A549 (cell line): ENCODE data around the gene PIN1. TPM values are rescaled to one million over a fixed set of nuclear protein-coding genes. Genes with fewer than 3 reads are reported as not detected.

Source experiments
- ATAC-seq, 2 experiments: fragments of 200-7000 bp in 1 of 2; fragments of >200 bp in 1 of 2; cut with Nextera tagmentation in 1 of 2; cut with Tn5 transposase in 1 of 2; 3 replicates each; pipeline versions ENCODE4 v1.8.0 to v1.9.1; 2018 to 2020; ENCODE audit warnings: mild to moderate bottlenecking in 1 of 2, moderate library complexity in 1 of 2
- CTCF ChIA-PET: fragments of 300-600 bp; sonication (Branson Sonifier 250); formaldehyde crosslinking; extraction: SDS; loops from one replicate; lab custom pipeline; 2021; ENCODE audit warnings: antibody characterized with exemption, inconsistent platforms; lab: Yijun Ruan, JAX
- POLR2A ChIA-PET: fragments of 350-600 bp; formaldehyde crosslinking; extraction: SDS; loops from one replicate; lab custom pipeline; 2021; ENCODE audit warnings: antibody characterized with exemption, inconsistent platforms; lab: Yijun Ruan, JAX
- DNase-seq, 2 experiments: peaks; one replicate each; pipeline versions ENCODE4 v3.0.0 to v3.0.0-alpha.2; 2011 to 2016; ENCODE audit warnings: low read depth in 1 of 2, low spot score in 1 of 2
- FAIRE-seq: peaks from 2 replicates; lab custom pipeline; 2011; peaks lifted over from hg19 to GRCh38; lab: Jason Lieb, UNC
- H3K27ac ChIP-seq, 2 experiments: fragments of >200 bp; sonication (Bioruptor Twin); formaldehyde crosslinking; 3 replicates each; pipeline ENCODE4 v1.5.1; 2016 to 2017
- H3K4me1 ChIP-seq: fragments of >200 bp; sonication (Bioruptor Twin); formaldehyde crosslinking; 3 replicates; pipeline ENCODE4 v1.6.1; 2016
- H3K4me2 ChIP-seq: fragments of >200 bp; sonication (Bioruptor Twin); formaldehyde crosslinking; 3 replicates; pipeline ENCODE4 v1.6.1; 2016
- H3K4me3 ChIP-seq: fragments of >200 bp; sonication (Bioruptor Twin); formaldehyde crosslinking; 3 replicates; pipeline ENCODE4 v1.5.1; 2016
- H3K9me3 ChIP-seq: fragments of >200 bp; sonication (Bioruptor Twin); formaldehyde crosslinking; 3 replicates; pipeline ENCODE4 v1.6.1; 2016
- E2F6 ChIP-seq: IDR thresholded peaks from 2 replicates; pipeline ENCODE4 v1.6.1; 2012; ENCODE audit warnings: low read depth, borderline replicate concordance
- EHF ChIP-seq: fragments of 250-450 bp; sonication (Bioruptor Pico); IDR thresholded peaks from 2 replicates; pipeline ENCODE4 v1.5.0; 2020; ENCODE audit warnings: mild to moderate bottlenecking
- ELK1 ChIP-seq: fragments of 150-350 bp; IDR thresholded peaks from 2 replicates; pipeline ENCODE4 v1.6.1; 2014; ENCODE audit warnings: low read depth, mild to moderate bottlenecking, low read length
- ESRRA ChIP-seq: fragments of 150-350 bp; IDR thresholded peaks from 2 replicates; pipeline ENCODE4 v1.6.1; 2014; ENCODE audit warnings: mild to moderate bottlenecking, low read length, borderline replicate concordance
- FOSB ChIP-seq: fragments of 250-450 bp; sonication (Bioruptor Pico); IDR thresholded peaks from 2 replicates; pipeline ENCODE4 v1.5.0; 2020; ENCODE audit warnings: mild to moderate bottlenecking, moderate library complexity
- HDAC2 ChIP-seq: fragments of 200-600 bp; sonication (generic); IDR thresholded peaks from 2 replicates; pipeline ENCODE4 v1.6.1; 2016
- HMGXB4 ChIP-seq: fragments of 250-450 bp; sonication (Bioruptor Pico); IDR thresholded peaks from 2 replicates; pipeline ENCODE4 v1.5.0; 2021; ENCODE audit warnings: mild to moderate bottlenecking, moderate library complexity, borderline replicate concordance
- HOXA7 ChIP-seq: fragments of 250-450 bp; sonication (Bioruptor Pico); IDR thresholded peaks from 2 replicates; pipeline ENCODE4 v1.5.0; 2020; ENCODE audit warnings: mild to moderate bottlenecking, moderate library complexity
- JUN ChIP-seq, 2 experiments: fragments of >200 bp; sonication (Bioruptor Twin); formaldehyde crosslinking; IDR thresholded peaks; 2 replicates in 1 of 2; 3 replicates in 1 of 2; pipeline ENCODE4 v1.6.1; 2016 to 2017
- JUNB ChIP-seq: fragments of >200 bp; sonication (Bioruptor Twin); formaldehyde crosslinking; IDR thresholded peaks from 2 replicates; pipeline ENCODE4 v1.6.1; 2016
- MYC ChIP-seq: IDR thresholded peaks from 2 replicates; pipeline ENCODE4 v1.6.1; 2012; ENCODE audit warnings: mild to moderate bottlenecking, inconsistent platforms, low read length, improper control_type of control experiment, borderline replicate concordance
- NFE2L2 ChIP-seq: fragments of 150-350 bp; conservative IDR thresholded peaks from 2 replicates; pipeline ENCODE4 v1.6.1; 2014; ENCODE audit warnings: low read length
- PHF8 ChIP-seq: fragments of 200-600 bp; sonication (generic); IDR thresholded peaks from 2 replicates; pipeline ENCODE4 v1.6.1; 2016; ENCODE audit warnings: low read depth, mild to moderate bottlenecking, antibody characterized with exemption, moderate library complexity, borderline replicate concordance
- POLR2A ChIP-seq: IDR thresholded peaks from 2 replicates; pipeline ENCODE4 v1.6.1; 2012; ENCODE audit warnings: mild to moderate bottlenecking, low read length
- RFX5 ChIP-seq: fragments of 450-650 bp; IDR thresholded peaks from 2 replicates; pipeline ENCODE4 v1.7.1; 2014; ENCODE audit warnings: antibody characterized with exemption, mild to moderate bottlenecking, moderate library complexity
- TP53 ChIP-seq: fragments of 250-450 bp; sonication (Bioruptor Pico); IDR thresholded peaks from 2 replicates; pipeline ENCODE4 v1.5.0; 2021; ENCODE audit warnings: mild to moderate bottlenecking, moderate library complexity
- ZC3H11A ChIP-seq: fragments of 450-650 bp; IDR thresholded peaks from 2 replicates; pipeline ENCODE4 v1.6.1; 2014; ENCODE audit warnings: antibody characterized with exemption, mild to moderate bottlenecking
- ZNF302 ChIP-seq: fragments of 250-450 bp; sonication (Bioruptor Pico); IDR thresholded peaks from 2 replicates; pipeline ENCODE4 v1.9.0; 2021; ENCODE audit warnings: inconsistent platforms, mild to moderate bottlenecking, moderate library complexity
- WGBS: methylation state at CpG from one replicate; pipeline ENCODE4 v1.1.6; 2017; ENCODE audit errors: missing lambda C conversion rate; 5-methylcytosine and 5-hydroxymethylcytosine counted together
- polyA minus RNA-seq: library from RNA; depleted of rRNA, polyadenylated mRNA; stranded (reverse); fragments of >200 nt; gene quantifications from 2 replicates; pipeline ENCODE4 v1.2.3, GENCODE V29; 2011; rRNA and poly(A)+ RNA removed
- polyA plus RNA-seq, 4 experiments: library from polyadenylated mRNA; depleted of rRNA in 3 of 4; stranded (reverse); fragments of >200 nt; fragmentation: RNase III in 1 of 4; extraction: RNeasy Plus Mini Kit Qiagen cat#74134 plus additional on column Dnase treatment in 1 of 4; gene quantifications; 2 replicates in 3 of 4; 3 replicates in 1 of 4; pipeline ENCODE4 v1.2.3, GENCODE V29; 2011 to 2017
- TF ChIP-seq, protein P1 (sequence below): IDR thresholded peaks from 2 replicates; pipeline ENCODE4 v1.6.1; 2012

The PIN1 gene
- polyA plus RNA-seq (2011; rRNA removed): 20.5 and 30.0 TPM in 2 replicates
- polyA plus RNA-seq (2012; cell fraction: cytosol; rRNA removed): 109 and 135 TPM in 2 replicates
- polyA plus RNA-seq (2012; cell fraction: nucleus; rRNA removed): 99.3 and 107 TPM in 2 replicates
- 56.6 to 61.0 TPM (median 58.5 TPM) in 3 replicates for polyA plus RNA-seq (2017; fragmentation: RNase III; extraction: RNeasy Plus Mini Kit Qiagen cat#74134 plus additional on column Dnase treatment)
- polyA minus RNA-seq: 10.6 and 11.9 TPM in 2 replicates

GRCh38 chr19:9834726-9835506, at the start of gene PIN1:
Gene PIN1, plus strand, starts transcription at chr19:9835318. Its CDS starts 27 bp downstream, at chr19:9835345.
- peak; percentile 88 to 96 for DNase-seq
- TF ChIP-seq ZNF302 (CRISPR knock-in tag) (no peak), FOSB (CRISPR knock-in tag) (no peak), JUNB (no peak), PHF8 (peak; percentile 23; the same call in 1 of the 2 replicates), TP53 (CRISPR knock-in tag) (no peak), ESRRA (no peak), HMGXB4 (CRISPR knock-in tag) (no peak), HOXA7 (CRISPR knock-in tag) (no peak), JUN (IDR thresholded peaks at IDR 0.05) (no peak; a peak in 1 of 5 replicates), ELK1 (no peak), HDAC2 (0 out of 2 replicates have a peak, but pooled peaks have one; percentile 8), POLR2A (peak; percentile 61), MYC (no peak), ZC3H11A (no peak), RFX5 (peak; percentile 68), E2F6 (peak; percentile 37; the same call in 1 of the 2 replicates)
- TF ChIP-seq, all 56 proteins: peak for 5
- FAIRE-seq (no peak), ATAC-seq (peak; percentile 96 to 99)
- H3K4me2 ChIP-seq: peak within 1 kb of the TSS; percentile 94
- ChIA-PET CTCF (interaction anchor here (1.0 to 1.4 kb wide), 3 partner anchors 10 to 81 kb away, joined by 3 to 4 read pairs (median 3); no protein-coding TSS in a partner anchor), POLR2A (interaction anchor here (0.9 to 1.8 kb wide), 2 partner anchors 7 to 16 kb away, joined by 3 to 7 read pairs; partner anchors contain the start of genes FBXL12 and UBL5)
- no peaks in the 10 kb centered on the region for H3K9me3 ChIP-seq
- peak within 1 kb of the TSS; percentile 87 to 98 for H3K27ac ChIP-seq
- 0% methylated on average over 1 of the region's 73 CpGs for WGBS
- H3K4me3 ChIP-seq: peak within 1 kb of the TSS; percentile 87
- peaks cover 8% of the 10 kb centered on the region for H3K4me1 ChIP-seq

GRCh38 chr19:9785367-9786331, 49.5 kb upstream of the PIN1 start:
- peaks cover 3% of the 10 kb centered on the region; the same call in 1 of the 3 replicates for H3K9me3 ChIP-seq
- ChIA-PET POLR2A (interaction anchor here (0.7 kb wide), 1 partner anchor 123 kb away, joined by 7 read pairs; no protein-coding TSS in a partner anchor), CTCF (no interaction called here)
- WGBS: 37% methylated on average over 13 of the region's 74 CpGs
- peak overlapping the region; percentile 91 for H3K4me2 ChIP-seq
- H3K4me1 ChIP-seq: peaks cover 12% of the 10 kb centered on the region; the same call in 1 of the 3 replicates
- DNase-seq: peak; percentile 70 to 93
- H3K27ac ChIP-seq: peak overlapping the region; percentile 87 to 91
- peak overlapping the region; percentile 67 for H3K4me3 ChIP-seq
- FAIRE-seq: no peak
- peak; percentile 89 to 93 for ATAC-seq
- TF ChIP-seq RFX5 (no peak), NFE2L2 (no peak), EHF (CRISPR knock-in tag) (no peak), JUN (IDR thresholded peaks at IDR 0.05) (peak in 1 of 2 experiments; percentile 28; a peak in 1 of 5 replicates), PHF8 (peak; percentile 83)
- TF ChIP-seq, protein P1, sequence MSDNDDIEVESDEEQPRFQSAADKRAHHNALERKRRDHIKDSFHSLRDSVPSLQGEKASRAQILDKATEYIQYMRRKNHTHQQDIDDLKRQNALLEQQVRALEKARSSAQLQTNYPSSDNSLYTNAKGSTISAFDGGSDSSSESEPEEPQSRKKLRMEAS: peak; percentile 24; the same call in 1 of the 2 replicates
